Measurements from ENCODE around the gene BICDL2. TPM values are rescaled to one million over a fixed set of nuclear protein-coding genes. Genes with fewer than 3 reads are reported as not detected.

Gene BICDL2
- total and polyA plus RNA-seq, 2 of the 8 experiments (the other 6 are each of a cell fraction or from before 2014, with no cell fraction given) = 7.3 to 15.9 TPM

DNA sequence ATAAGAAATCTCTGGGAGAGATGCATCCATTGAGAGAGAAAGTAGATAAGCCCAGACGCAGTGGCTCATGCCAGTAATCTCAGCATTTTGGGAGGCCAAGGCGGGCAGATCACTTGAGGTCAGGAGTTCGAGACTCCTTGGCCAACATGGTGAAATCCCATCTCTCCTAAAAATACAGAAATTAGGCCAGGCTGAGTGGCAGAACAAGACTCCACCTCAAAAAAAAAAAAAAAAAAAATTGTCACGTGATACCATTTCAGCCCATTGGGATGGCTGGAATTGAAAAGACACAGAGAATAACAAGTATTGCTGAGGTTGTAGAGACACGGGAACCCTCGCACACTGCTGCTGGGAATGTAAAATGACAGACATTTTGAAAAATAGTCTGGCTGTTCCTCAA lies 25.8 kb upstream of the BICDL2 start:
- no peak overlapping the region for H2BK15ac ChIP-seq (ENCODE audit: low read length)
- peaks cover 2% of the 10 kb centered on the region in 2 experiments for H4K20me1 ChIP-seq (replicated peaks in 1 of 2; ENCODE audit: control insufficient read depth in 1 of 2, insufficient read depth in 2 of 2, low read length in 2 of 2)
- no peak overlapping the region for H4K91ac ChIP-seq (replicated peaks; ENCODE audit: insufficient read length, low read length)
- H3K4me2 ChIP-seq (ENCODE audit: insufficient read depth in 1 of 2, low read depth in 2 of 2, low read length in 2 of 2) = no peak overlapping the region
- no peak overlapping the region for H2BK12ac ChIP-seq (ENCODE audit: low read depth, low read length)
- H3K27me3 ChIP-seq (replicated peaks in 1 of 4; ENCODE audit: control insufficient read depth in 3 of 4, extremely low read depth in 1 of 4, insufficient read depth in 3 of 4, low read length in 3 of 4) = no peaks in the 10 kb centered on the region; a peak in 1 of 7 replicates
- POLR2A ChIA-PET (ENCODE audit: partially characterized antibody) = interaction anchor here (1.0 to 12.7 kb wide), 6 partner anchors 12 to 43 kb away, joined by 3 to 140 read pairs (median 8); partner anchors contain the start of genes CLDN6, TNFRSF12A and ZSCAN10
- no peak overlapping the region for H2AFZ ChIP-seq (ENCODE audit: low read length)
- H3K27ac ChIP-seq (ENCODE audit: low read depth, low read length) = no peak overlapping the region
- H3K14ac ChIP-seq (ENCODE audit: insufficient read length) = no peak overlapping the region
- 88% methylated on average over 6 of the region's 6 CpGs; no CpG with 5 or more reads in 1 of the 2 experiments for WGBS, 2 experiments (ENCODE audit: extremely low coverage in 1 of 2, insufficient coverage in 1 of 2, insufficient read length in 1 of 2, insufficient replicate concordance in 2 of 2, low coverage in 1 of 2, low lambda C conversion rate in 2 of 2, missing lambda C conversion rate in 1 of 2)
- no peak overlapping the region for H3K4ac ChIP-seq (replicated peaks; ENCODE audit: insufficient read length, low read depth, low read length)
- no peak overlapping the region for H2AK5ac ChIP-seq (ENCODE audit: low read depth, low read length)
- H3K9ac ChIP-seq (replicated peaks in 1 of 4; ENCODE audit: extremely low read depth in 1 of 4, low read depth in 3 of 4, low read length in 3 of 4) = no peak overlapping the region
- H3K4me3 ChIP-seq (ENCODE audit: extremely low read depth in 1 of 4, insufficient read depth in 2 of 4, low read depth in 3 of 4, low read length in 4 of 4) = no peak overlapping the region
- H2BK20ac ChIP-seq (ENCODE audit: low read length) = no peak overlapping the region
- H2BK5ac ChIP-seq (ENCODE audit: low read depth, low read length) = no peak overlapping the region
- H3K56ac ChIP-seq (replicated peaks; ENCODE audit: insufficient read length, low read depth, low read length) = no peak overlapping the region
- no peaks in the 10 kb centered on the region for H3K79me2 ChIP-seq (ENCODE audit: control insufficient read depth in 1 of 2, insufficient read depth in 2 of 2, low read length in 2 of 2)
- H3K4me1 ChIP-seq (replicated peaks in 1 of 4; ENCODE audit: control insufficient read depth in 3 of 4, insufficient read depth in 4 of 4, low read length in 3 of 4) = peaks cover 4 to 11% (median 5%) of the 10 kb centered on the region in 4 experiments; a peak in 5 of 7 replicates
- peaks cover 6% of the 10 kb centered on the region; the same call in 1 of the 2 replicates for H3K23me2 ChIP-seq (ENCODE audit: low read depth, low read length)
- CTCF ChIA-PET (ENCODE audit: partially characterized antibody) = interaction anchor here (0.6 to 8.3 kb wide), 6 partner anchors 11 to 801 kb away, joined by 3 to 76 read pairs (median 4); partner anchors contain the start of gene ZSCAN10
- H2BK120ac ChIP-seq (replicated peaks; ENCODE audit: low read depth, low read length) = no peak overlapping the region
- no peaks in the 10 kb centered on the region for H3K36me3 ChIP-seq (ENCODE audit: control insufficient read depth in 2 of 4, insufficient read depth in 4 of 4, low read length in 3 of 4)
- H3K9me3 ChIP-seq (ENCODE audit: insufficient read depth in 2 of 2, low read depth in 1 of 2, low read length in 1 of 2) = no peaks in the 10 kb centered on the region
- DNase-seq (ENCODE audit: low read depth in 1 of 2, low spot score in 2 of 2) (no peak), FAIRE-seq (no peak)
- H4K5ac ChIP-seq (ENCODE audit: insufficient read length, low read depth, low read length) = no peak overlapping the region
- no peak overlapping the region for H4K8ac ChIP-seq (ENCODE audit: extremely low read depth, insufficient read depth, low read length)
- no peak overlapping the region for H3K23ac ChIP-seq (ENCODE audit: insufficient read length)
- no peaks in the 10 kb centered on the region for H3K79me1 ChIP-seq (ENCODE audit: low read depth, low read length)
- H3K18ac ChIP-seq (ENCODE audit: extremely low read depth, low read length) = no peak overlapping the region
- no peak for TF ChIP-seq POLR2AphosphoS5 (IDR thresholded peaks at IDR 0.05; ENCODE audit: low read depth, low read length)
- TF ChIP-seq SP1 (IDR thresholded peaks at IDR 0.05; ENCODE audit: low read depth, low read length) = no peak
- TF ChIP-seq, protein P1, sequence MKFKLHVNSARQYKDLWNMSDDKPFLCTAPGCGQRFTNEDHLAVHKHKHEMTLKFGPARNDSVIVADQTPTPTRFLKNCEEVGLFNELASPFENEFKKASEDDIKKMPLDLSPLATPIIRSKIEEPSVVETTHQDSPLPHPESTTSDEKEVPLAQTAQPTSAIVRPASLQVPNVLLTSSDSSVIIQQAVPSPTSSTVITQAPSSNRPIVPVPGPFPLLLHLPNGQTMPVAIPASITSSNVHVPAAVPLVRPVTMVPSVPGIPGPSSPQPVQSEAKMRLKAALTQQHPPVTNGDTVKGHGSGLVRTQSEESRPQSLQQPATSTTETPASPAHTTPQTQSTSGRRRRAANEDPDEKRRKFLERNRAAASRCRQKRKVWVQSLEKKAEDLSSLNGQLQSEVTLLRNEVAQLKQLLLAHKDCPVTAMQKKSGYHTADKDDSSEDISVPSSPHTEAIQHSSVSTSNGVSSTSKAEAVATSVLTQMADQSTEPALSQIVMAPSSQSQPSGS (IDR thresholded peaks at IDR 0.05; ENCODE audit: low read length) = no peak
- TF ChIP-seq RFX5 (IDR thresholded peaks at IDR 0.05; ENCODE audit: borderline replicate concordance, low read depth, low read length) = no peak
- TF ChIP-seq, protein P2, sequence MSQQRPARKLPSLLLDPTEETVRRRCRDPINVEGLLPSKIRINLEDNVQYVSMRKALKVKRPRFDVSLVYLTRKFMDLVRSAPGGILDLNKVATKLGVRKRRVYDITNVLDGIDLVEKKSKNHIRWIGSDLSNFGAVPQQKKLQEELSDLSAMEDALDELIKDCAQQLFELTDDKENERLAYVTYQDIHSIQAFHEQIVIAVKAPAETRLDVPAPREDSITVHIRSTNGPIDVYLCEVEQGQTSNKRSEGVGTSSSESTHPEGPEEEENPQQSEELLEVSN (IDR thresholded peaks at IDR 0.05) = no peak
- TF ChIP-seq MAFK (IDR thresholded peaks at IDR 0.05; ENCODE audit: low read depth, low read length) = no peak
- TF ChIP-seq NANOG (IDR thresholded peaks at IDR 0.05; ENCODE audit: insufficient read depth, low read depth, low read length, poor library complexity, severe bottlenecking) = no peak
- no peak for TF ChIP-seq KDM4A (IDR thresholded peaks at IDR 0.05; ENCODE audit: low read depth, low read length, severe bottlenecking)
- no peak for TF ChIP-seq JUN (IDR thresholded peaks at IDR 0.05; ENCODE audit: low read depth, low read length)
- TF ChIP-seq BACH1 (IDR thresholded peaks at IDR 0.05; ENCODE audit: low read length) = no peak
- no peak for TF ChIP-seq SAP30 (IDR thresholded peaks at IDR 0.05; ENCODE audit: insufficient read depth, insufficient replicate concordance, low read length)

Data from H1 (cell line).